AG20443 (cell line): Measurements from ENCODE around the gene FHIP1B.

Experiments
- DNase-seq: peaks from one replicate; pipeline ENCODE4 v3.0.0; 2012; ENCODE audit warnings: low spot score, mixed read lengths

The FHIP1B gene

GRCh38 chr11:6199174-6199810 lies 35.1 kb downstream of the FHIP1B start, which contains the start of gene OR52W1:
TSS of gene OR52W1 (plus strand) at chr11:6199224. CDS start at chr11:6199224, 0 bp downstream.
- DNase-seq = no peak

GRCh38 chr11:6197466-6198200 lies 36.8 kb downstream of the FHIP1B start:
- DNase-seq = no peak

DNA sequence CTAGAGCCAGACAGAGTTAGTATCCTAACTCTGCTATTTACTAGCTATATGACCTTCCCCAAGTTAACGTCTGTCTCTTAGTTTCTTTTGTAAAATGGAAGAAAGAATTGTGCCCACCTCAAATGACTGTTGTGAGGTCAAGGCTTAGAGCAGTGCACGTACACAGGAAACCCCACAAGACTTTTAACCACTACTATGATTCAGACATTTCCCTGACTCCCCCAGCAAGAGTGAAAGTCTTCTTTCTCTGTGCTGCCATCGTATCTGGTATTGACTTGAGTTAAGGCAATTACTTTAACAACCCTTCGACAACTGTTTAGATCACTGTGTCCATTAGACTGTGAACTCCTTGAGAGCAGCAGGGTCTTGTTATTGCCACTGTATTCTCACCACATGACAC lies 38.0 kb downstream of the FHIP1B start:
- DNase-seq = no peak

- no peak for DNase-seq
These were observed 40.3 kb downstream of the FHIP1B start for GRCh38 chr11:6194065-6194581.

- DNase-seq = no peak
These were observed 42.7 kb downstream of the FHIP1B start for GRCh38 chr11:6191742-6192141.

- no peak for DNase-seq
These were observed 59.0 kb downstream of the FHIP1B start for GRCh38 chr11:6175440-6175839.

GRCh38 chr11:6170226-6170625 lies 64.2 kb downstream of the FHIP1B start, which contains the start of gene OR52B2:
TSS of gene OR52B2 (minus strand) at chr11:6170326. CDS start at chr11:6170326, 0 bp downstream.
- DNase-seq = no peak
